Superior temporal gyrus (tissue), 1 donor: ENCODE data around the gene FTL.

ENCODE experiments used
- DNase-seq: peaks from one replicate; pipeline ENCODE4 v3.0.0-alpha.2; 2016; ENCODE audit errors: extremely low spot score

FTL gene

GRCh38 chr19:48945817-48946216 lies 19.3 kb upstream of the FTL start:
- no peak for DNase-seq

GRCh38 chr19:48946463-48947257 lies 18.4 kb upstream of the FTL start:
- DNase-seq = no peak

DNA sequence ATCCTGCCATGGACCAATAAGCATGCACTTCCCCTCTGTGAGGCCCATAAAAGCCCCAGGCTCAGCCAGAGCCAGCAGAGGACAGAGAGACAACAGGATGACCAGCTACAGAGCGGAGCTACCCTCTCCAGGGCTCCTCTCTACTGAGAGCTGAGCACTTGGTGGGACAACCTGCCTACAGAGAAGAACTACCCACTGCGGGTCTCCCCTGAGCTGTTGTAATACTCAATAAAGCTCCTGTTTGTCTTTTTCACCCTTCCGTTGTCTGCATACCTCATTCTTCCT lies 17.9 kb upstream of the FTL start:
- DNase-seq = no peak

DNA sequence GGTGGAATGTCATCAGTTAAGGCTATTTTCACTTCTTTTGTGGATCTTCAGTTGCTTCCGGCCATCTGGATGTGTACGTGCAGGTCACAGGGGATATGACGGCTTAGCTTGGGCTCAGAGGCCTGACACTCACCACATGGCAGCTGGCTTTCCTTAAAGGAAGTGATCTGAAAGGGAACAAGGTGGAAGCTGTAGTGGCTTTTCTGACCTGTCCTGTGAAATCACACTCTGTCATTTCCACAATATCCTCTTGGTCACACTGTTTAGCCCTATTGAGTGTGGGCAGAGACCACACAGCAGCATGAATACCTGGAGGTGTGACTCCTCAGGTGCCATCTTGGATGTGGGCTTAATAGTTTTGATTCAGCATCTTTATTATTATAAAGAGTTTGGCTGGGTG lies 14.9 kb upstream of the FTL start:
- no peak for DNase-seq

GRCh38 chr19:48950830-48951519 lies 14.1 kb upstream of the FTL start:
- no peak for DNase-seq

GRCh38 chr19:48953141-48953540 lies 12.0 kb upstream of the FTL start:
- DNase-seq = no peak

DNA sequence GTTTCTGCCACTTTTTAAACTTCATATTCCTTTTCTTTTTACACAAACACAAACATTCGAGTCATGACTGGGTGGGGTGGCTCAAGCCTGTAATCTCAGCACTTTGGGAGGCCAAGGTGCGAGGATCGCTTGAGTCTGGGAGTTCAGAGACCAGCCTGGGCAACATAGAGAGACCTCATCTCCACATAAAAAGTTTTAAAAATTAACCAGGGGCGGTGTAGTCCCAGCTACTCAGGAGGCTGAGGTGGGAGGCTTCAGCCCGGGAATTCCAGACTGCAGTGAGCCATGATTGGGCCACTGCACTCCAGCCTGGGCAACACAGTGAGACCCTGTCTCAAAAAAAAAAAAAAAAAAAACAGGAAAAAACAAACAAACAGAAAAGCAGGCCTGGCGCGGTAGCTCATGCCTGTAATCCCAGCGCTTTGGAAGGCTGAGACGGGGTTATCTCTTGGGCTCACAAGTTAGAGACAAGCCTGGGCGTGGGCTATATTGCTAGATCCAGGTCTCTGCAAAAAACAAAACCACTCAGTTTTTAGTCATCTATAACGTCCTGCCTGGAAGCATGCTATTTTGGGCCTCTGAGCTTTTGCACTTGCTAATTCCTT lies 11.0 kb upstream of the FTL start:
- no peak for DNase-seq

- peak; percentile 94 for DNase-seq
Observed at GRCh38 chr19:48954595-48955307, 10.4 kb upstream of the FTL start, which contains the start of gene BAX. TSS of gene BAX (plus strand) at chr19:48954875. CDS start at chr19:48954929, 54 bp downstream.

GRCh38 chr19:48955308-48955958 lies 9.7 kb upstream of the FTL start:
- DNase-seq = no peak

GRCh38 chr19:48958006-48958405 lies 7.1 kb upstream of the FTL start:
- no peak for DNase-seq

DNA sequence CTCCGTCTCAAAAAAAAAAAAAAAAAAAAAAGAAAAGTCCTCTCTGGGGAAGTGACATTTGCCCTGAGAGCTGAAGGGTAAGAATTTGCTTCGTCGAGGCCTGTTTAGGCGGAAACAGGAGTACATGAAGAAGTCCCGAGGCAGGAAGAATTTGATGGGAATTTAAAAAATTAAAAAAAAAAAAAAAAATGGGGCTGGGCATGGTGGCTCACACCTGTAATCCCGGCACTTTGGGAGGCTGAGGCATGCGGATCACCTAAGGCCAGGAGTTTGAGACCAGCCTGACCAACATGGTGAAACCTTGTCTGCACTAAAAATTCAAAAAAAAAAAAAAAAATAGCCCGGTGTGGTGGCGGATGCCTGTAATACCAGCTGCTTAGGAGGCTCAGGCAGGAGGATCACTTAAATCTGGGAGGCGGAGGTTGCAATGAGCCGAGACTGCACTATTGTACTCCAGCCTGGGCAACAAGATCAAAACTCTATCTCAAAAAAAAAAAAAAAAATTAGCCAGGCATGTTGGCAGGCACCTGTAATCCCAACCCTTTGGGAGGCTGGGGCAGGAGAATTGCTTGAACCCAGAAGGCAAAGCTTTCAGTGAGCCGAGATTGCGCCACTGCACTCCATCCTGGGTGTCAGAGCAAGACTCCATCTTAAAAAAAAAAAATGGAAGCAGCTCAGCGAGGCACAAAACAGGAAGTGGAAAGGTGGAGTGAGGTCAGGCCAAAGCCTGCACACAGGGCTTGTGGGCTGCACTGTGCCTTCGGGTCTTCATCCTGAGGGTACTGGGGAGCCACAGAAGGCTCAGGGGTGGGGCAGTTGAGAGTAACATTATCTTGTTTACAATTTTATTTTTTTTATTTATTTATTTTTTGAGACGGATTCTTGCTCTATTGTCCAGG lies 5.5 kb upstream of the FTL start:
- no peak for DNase-seq

DNA sequence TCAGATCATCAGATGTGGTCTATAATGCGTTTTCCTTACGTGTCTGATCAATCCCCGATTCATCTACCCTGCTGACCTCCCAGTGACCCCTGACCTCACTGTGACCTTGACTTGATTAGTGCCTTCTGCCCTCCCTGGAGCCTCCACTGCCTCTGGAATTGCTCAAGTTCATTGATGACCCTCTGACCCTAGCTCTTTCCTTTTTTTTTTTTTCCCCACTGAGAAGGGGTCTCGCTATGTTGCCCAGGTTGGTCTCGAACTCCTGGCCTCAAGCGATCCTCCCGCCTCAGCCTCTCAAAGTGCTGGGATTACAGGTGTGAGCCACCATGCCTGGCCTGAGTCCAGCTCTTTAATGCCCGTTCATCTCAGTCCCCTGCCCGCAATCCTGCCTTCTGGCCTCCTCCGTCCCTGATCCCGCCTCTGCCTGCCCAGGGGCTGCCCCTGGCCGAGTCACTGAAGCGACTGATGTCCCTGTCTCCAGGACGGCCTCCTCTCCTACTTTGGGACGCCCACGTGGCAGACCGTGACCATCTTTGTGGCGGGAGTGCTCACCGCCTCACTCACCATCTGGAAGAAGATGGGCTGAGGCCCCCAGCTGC lies 4.0 kb upstream of the FTL start:
- DNase-seq = no peak

GRCh38 chr19:48961673-48962028 lies 3.5 kb upstream of the FTL start:
- no peak for DNase-seq

DNA sequence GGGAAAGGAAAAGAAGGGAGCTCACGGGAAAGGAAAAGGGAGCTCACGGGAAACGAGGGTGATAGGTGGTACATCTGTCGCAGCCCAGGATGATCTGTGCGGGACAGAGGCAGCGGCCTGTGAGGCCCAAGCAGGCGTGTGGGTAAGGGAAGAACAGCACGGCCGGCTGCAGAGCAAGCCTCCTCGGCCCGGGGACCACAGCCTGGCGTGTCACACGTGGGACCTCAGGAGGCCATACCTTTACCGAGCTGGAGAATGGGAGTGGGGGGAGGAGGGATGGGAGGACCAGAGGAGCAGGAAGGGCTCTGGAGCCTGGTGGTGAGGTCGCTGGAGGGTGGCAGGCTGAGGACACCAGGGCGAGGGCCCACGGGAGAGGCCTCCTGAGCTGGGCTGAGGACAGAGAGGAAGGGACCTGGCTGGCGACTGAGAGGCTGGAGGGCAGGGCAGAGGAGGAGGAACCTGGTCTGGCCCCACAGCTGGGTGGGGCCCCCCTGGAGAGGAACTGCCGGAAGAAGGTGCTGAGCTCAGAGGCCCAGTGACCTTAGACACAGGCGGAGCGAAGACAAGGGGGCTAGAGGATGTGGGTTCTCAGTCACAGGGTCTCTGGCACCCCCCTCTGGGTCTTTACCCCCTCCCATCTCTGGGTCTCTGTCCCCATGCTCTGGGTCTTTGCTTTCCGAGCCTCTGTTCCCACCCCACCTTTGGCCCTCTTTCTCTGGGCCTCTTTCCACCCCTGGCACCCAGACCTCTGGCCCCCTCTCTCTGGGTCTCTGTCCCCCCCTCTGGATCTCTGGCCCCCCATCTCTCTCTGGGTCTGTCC lies 2.9 kb upstream of the FTL start:
- DNase-seq = no peak

DNA sequence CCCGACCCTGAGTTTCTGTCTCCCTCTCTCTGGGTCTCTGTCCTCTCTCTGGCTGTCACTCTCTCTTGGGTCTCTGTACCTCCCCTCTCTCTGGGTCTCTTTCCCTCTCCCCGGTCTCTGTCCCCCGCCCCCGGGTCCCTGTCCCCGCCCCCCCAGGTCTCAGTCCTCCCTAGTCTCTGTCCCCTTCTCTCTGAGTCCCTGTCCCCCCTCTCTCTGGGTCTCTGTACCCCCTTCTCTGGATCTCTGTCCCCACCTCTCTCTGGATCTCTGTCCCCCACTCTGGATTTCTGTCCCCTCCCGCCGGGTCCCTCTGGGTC lies 2.3 kb upstream of the FTL start:
- DNase-seq = no peak

- peak; percentile 70 for DNase-seq
Observed at GRCh38 chr19:48963371-48964204, 1.5 kb upstream of the FTL start.

DNA sequence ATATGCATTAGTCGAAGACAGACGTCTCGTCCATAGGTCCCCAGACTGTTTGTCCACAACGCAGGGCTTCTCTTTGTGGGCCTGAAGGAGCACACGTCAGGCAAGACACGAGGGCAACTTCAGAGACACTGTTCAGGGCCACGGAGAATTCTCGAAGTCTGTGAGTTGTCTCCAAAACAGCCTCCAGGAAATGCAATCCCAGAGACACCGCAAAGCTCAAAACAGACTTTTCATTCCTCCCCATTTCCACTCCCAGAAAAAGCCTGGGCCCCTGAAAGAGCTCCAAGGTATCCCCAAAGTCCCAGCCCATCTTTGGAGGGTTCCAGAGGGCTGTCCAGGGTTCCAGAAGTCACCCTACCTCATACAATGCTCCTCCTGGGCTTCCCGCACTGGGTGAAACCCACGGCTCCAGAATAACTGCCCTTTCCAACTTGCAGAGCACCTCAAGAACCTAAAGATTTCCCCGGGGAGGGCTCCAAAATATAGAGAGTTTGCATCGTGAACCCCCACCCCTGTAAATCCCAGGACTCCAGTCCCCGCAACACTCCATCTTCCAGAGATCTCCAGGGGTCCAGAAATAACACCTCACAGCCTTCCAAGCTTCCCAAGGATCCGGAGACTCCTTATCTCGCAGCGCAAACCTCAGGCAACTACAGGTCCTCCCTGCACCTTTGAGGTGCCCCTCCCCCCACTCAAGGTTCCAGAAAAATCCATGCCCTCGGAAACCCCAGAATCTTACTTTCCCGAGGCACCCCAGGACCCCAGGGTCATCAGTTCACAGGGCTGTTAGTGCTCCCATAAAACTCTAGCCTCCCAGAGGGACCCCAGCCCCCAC lies 687 bp upstream of the FTL start:
- peak; percentile 65 for DNase-seq
